DND-41 (cell line): ENCODE data around the gene GREB1L.

Experiments
- EZH2 ChIP-seq: IDR thresholded peaks from 3 replicates; pipeline ENCODE4 v1.6.1; 2012; ENCODE audit warnings: borderline replicate concordance, low read depth, mild to moderate bottlenecking, moderate library complexity, low read length, inconsistent platforms; ENCODE audit not compliant: severe bottlenecking
- TF ChIP-seq, protein P1 (sequence below): IDR thresholded peaks from 2 replicates; pipeline ENCODE4 v1.5.1; 2012; ENCODE audit warnings: borderline replicate concordance, low read length, moderate library complexity, mild to moderate bottlenecking; ENCODE audit not compliant: poor library complexity, severe bottlenecking; ENCODE audit errors: extremely low read depth

GRCh38 chr18:21452276-21452780 lies 210.3 kb downstream of the GREB1L start:
- TF ChIP-seq, protein P1, sequence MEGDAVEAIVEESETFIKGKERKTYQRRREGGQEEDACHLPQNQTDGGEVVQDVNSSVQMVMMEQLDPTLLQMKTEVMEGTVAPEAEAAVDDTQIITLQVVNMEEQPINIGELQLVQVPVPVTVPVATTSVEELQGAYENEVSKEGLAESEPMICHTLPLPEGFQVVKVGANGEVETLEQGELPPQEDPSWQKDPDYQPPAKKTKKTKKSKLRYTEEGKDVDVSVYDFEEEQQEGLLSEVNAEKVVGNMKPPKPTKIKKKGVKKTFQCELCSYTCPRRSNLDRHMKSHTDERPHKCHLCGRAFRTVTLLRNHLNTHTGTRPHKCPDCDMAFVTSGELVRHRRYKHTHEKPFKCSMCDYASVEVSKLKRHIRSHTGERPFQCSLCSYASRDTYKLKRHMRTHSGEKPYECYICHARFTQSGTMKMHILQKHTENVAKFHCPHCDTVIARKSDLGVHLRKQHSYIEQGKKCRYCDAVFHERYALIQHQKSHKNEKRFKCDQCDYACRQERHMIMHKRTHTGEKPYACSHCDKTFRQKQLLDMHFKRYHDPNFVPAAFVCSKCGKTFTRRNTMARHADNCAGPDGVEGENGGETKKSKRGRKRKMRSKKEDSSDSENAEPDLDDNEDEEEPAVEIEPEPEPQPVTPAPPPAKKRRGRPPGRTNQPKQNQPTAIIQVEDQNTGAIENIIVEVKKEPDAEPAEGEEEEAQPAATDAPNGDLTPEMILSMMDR: no peak
- TF ChIP-seq EZH2: no peak
